ENCODE data around the gene PTCD2. TPM values are rescaled to one million over a fixed set of nuclear protein-coding genes. Genes with fewer than 3 reads are reported as not detected.

The PTCD2 gene
- total RNA-seq, 1 donor from 2014 or later: 2.6 TPM

- no peaks in the 10 kb centered on the region for H3K27me3 ChIP-seq (ENCODE audit: control insufficient read depth in 3 of 3, insufficient read depth in 3 of 3, low read length in 3 of 3)
- H3K36me3 ChIP-seq (ENCODE audit: control insufficient read depth in 3 of 3, insufficient read depth in 3 of 3, low read length in 3 of 3): peaks cover 10 to 27% (median 14%) of the 10 kb centered on the region in 3 donors
- no peak overlapping the region for H3K27ac ChIP-seq (ENCODE audit: low read depth, low read length)
- H3K4me1 ChIP-seq (ENCODE audit: control insufficient read depth in 3 of 3, insufficient read depth in 3 of 3, low read length in 3 of 3): no peaks in the 10 kb centered on the region
- no peaks in the 10 kb centered on the region for H3K9me3 ChIP-seq (ENCODE audit: control insufficient read depth in 3 of 3, low read length in 3 of 3)
- H3K4me3 ChIP-seq (ENCODE audit: low read length in 3 of 3): no peak overlapping the region
- no peak overlapping the region for H3K9ac ChIP-seq (ENCODE audit: low read depth in 1 of 3, low read length in 3 of 3)
Observed at GRCh38 chr5:72356361-72356760, 36.2 kb downstream of the PTCD2 start.

- Histone ChIP-seq H3K27me3 (ENCODE audit: control insufficient read depth in 3 of 3, insufficient read depth in 3 of 3, low read length in 3 of 3) (no peaks in the 10 kb centered on the region), H3K9me3 (ENCODE audit: control insufficient read depth in 3 of 3, low read length in 3 of 3) (no peaks in the 10 kb centered on the region), H3K4me1 (ENCODE audit: control insufficient read depth in 3 of 3, insufficient read depth in 3 of 3, low read length in 3 of 3) (no peaks in the 10 kb centered on the region), H3K36me3 (ENCODE audit: control insufficient read depth in 3 of 3, insufficient read depth in 3 of 3, low read length in 3 of 3) (peaks cover 13 to 25% (median 14%) of the 10 kb centered on the region in 3 donors), H3K4me3 (ENCODE audit: low read length in 3 of 3) (no peak overlapping the region), H3K27ac (ENCODE audit: low read depth, low read length) (no peak overlapping the region), H3K9ac (ENCODE audit: low read depth in 1 of 3, low read length in 3 of 3) (no peak overlapping the region)
Observed at GRCh38 chr5:72358925-72359324, 38.8 kb downstream of the PTCD2 start.

GRCh38 chr5:72359886-72360285 is 39.7 kb downstream of the PTCD2 start:
- Histone ChIP-seq H3K27me3 (ENCODE audit: control insufficient read depth in 3 of 3, insufficient read depth in 3 of 3, low read length in 3 of 3) (no peaks in the 10 kb centered on the region), H3K9ac (ENCODE audit: low read depth in 1 of 3, low read length in 3 of 3) (no peak overlapping the region), H3K27ac (ENCODE audit: low read depth, low read length) (no peak overlapping the region), H3K4me1 (ENCODE audit: control insufficient read depth in 3 of 3, insufficient read depth in 3 of 3, low read length in 3 of 3) (no peaks in the 10 kb centered on the region), H3K4me3 (ENCODE audit: low read length in 3 of 3) (no peak overlapping the region), H3K36me3 (ENCODE audit: control insufficient read depth in 3 of 3, insufficient read depth in 3 of 3, low read length in 3 of 3) (peaks cover 13 to 24% (median 14%) of the 10 kb centered on the region in 3 donors), H3K9me3 (ENCODE audit: control insufficient read depth in 3 of 3, low read length in 3 of 3) (no peaks in the 10 kb centered on the region)

GRCh38 chr5:72363166-72363802 is 43.1 kb downstream of the PTCD2 start:
- Histone ChIP-seq H3K9ac (ENCODE audit: low read depth in 1 of 3, low read length in 3 of 3) (no peak overlapping the region), H3K4me3 (ENCODE audit: low read length in 3 of 3) (no peak overlapping the region), H3K9me3 (ENCODE audit: control insufficient read depth in 3 of 3, low read length in 3 of 3) (no peaks in the 10 kb centered on the region), H3K27ac (ENCODE audit: low read depth, low read length) (no peak overlapping the region), H3K36me3 (ENCODE audit: control insufficient read depth in 3 of 3, insufficient read depth in 3 of 3, low read length in 3 of 3) (peaks cover 11 to 22% (median 11%) of the 10 kb centered on the region in 3 donors), H3K27me3 (ENCODE audit: control insufficient read depth in 3 of 3, insufficient read depth in 3 of 3, low read length in 3 of 3) (no peaks in the 10 kb centered on the region), H3K4me1 (ENCODE audit: control insufficient read depth in 3 of 3, insufficient read depth in 3 of 3, low read length in 3 of 3) (peaks cover 5 to 7% (median 5%) of the 10 kb centered on the region in 3 donors)

GRCh38 chr5:72364171-72364570 is 44.0 kb downstream of the PTCD2 start:
- Histone ChIP-seq H3K4me1 (ENCODE audit: control insufficient read depth in 3 of 3, insufficient read depth in 3 of 3, low read length in 3 of 3) (peaks cover 5 to 7% (median 5%) of the 10 kb centered on the region in 3 donors), H3K9me3 (ENCODE audit: control insufficient read depth in 3 of 3, low read length in 3 of 3) (no peaks in the 10 kb centered on the region), H3K27me3 (ENCODE audit: control insufficient read depth in 3 of 3, insufficient read depth in 3 of 3, low read length in 3 of 3) (no peaks in the 10 kb centered on the region), H3K36me3 (ENCODE audit: control insufficient read depth in 3 of 3, insufficient read depth in 3 of 3, low read length in 3 of 3) (peaks cover 7 to 15% (median 8%) of the 10 kb centered on the region in 3 donors), H3K4me3 (ENCODE audit: low read length in 3 of 3) (no peak overlapping the region), H3K27ac (ENCODE audit: low read depth, low read length) (no peak overlapping the region), H3K9ac (ENCODE audit: low read depth in 1 of 3, low read length in 3 of 3) (no peak overlapping the region)

GRCh38 chr5:72364951-72365350 is 44.8 kb downstream of the PTCD2 start:
- Histone ChIP-seq H3K9me3 (ENCODE audit: control insufficient read depth in 3 of 3, low read length in 3 of 3) (no peaks in the 10 kb centered on the region), H3K4me1 (ENCODE audit: control insufficient read depth in 3 of 3, insufficient read depth in 3 of 3, low read length in 3 of 3) (peaks cover 5 to 10% (median 5%) of the 10 kb centered on the region in 3 donors), H3K36me3 (ENCODE audit: control insufficient read depth in 3 of 3, insufficient read depth in 3 of 3, low read length in 3 of 3) (peaks cover 3 to 8% (median 4%) of the 10 kb centered on the region in 3 donors), H3K4me3 (ENCODE audit: low read length in 3 of 3) (no peak overlapping the region), H3K9ac (ENCODE audit: low read depth in 1 of 3, low read length in 3 of 3) (peak overlapping the region in 1 of 3 donors; percentile 3), H3K27ac (ENCODE audit: low read depth, low read length) (no peak overlapping the region), H3K27me3 (ENCODE audit: control insufficient read depth in 3 of 3, insufficient read depth in 3 of 3, low read length in 3 of 3) (no peaks in the 10 kb centered on the region)

GRCh38 chr5:72366324-72366976 is 46.3 kb downstream of the PTCD2 start:
- no peaks in the 10 kb centered on the region for H3K27me3 ChIP-seq (ENCODE audit: control insufficient read depth in 3 of 3, insufficient read depth in 3 of 3, low read length in 3 of 3)
- H3K9ac ChIP-seq (ENCODE audit: low read depth in 1 of 3, low read length in 3 of 3): no peak overlapping the region
- H3K36me3 ChIP-seq (ENCODE audit: control insufficient read depth in 3 of 3, insufficient read depth in 3 of 3, low read length in 3 of 3): peaks cover 0 to 3% (median 0%) of the 10 kb centered on the region in 3 donors
- H3K4me1 ChIP-seq (ENCODE audit: control insufficient read depth in 3 of 3, insufficient read depth in 3 of 3, low read length in 3 of 3): peaks cover 5 to 14% (median 8%) of the 10 kb centered on the region in 3 donors
- H3K4me3 ChIP-seq (ENCODE audit: low read length in 3 of 3): no peak overlapping the region
- no peaks in the 10 kb centered on the region for H3K9me3 ChIP-seq (ENCODE audit: control insufficient read depth in 3 of 3, low read length in 3 of 3)
- no peak overlapping the region for H3K27ac ChIP-seq (ENCODE audit: low read depth, low read length)

- H3K9ac ChIP-seq (ENCODE audit: low read depth in 1 of 3, low read length in 3 of 3): no peak overlapping the region
- H3K9me3 ChIP-seq (ENCODE audit: control insufficient read depth in 3 of 3, low read length in 3 of 3): no peaks in the 10 kb centered on the region
- no peak overlapping the region for H3K4me3 ChIP-seq (ENCODE audit: low read length in 3 of 3)
- no peak overlapping the region for H3K27ac ChIP-seq (ENCODE audit: low read depth, low read length)
- H3K27me3 ChIP-seq (ENCODE audit: control insufficient read depth in 3 of 3, insufficient read depth in 3 of 3, low read length in 3 of 3): no peaks in the 10 kb centered on the region
- H3K36me3 ChIP-seq (ENCODE audit: control insufficient read depth in 3 of 3, insufficient read depth in 3 of 3, low read length in 3 of 3): no peaks in the 10 kb centered on the region
- H3K4me1 ChIP-seq (ENCODE audit: control insufficient read depth in 3 of 3, insufficient read depth in 3 of 3, low read length in 3 of 3): peaks cover 5 to 14% (median 8%) of the 10 kb centered on the region in 3 donors
Observed at GRCh38 chr5:72368271-72368670, 48.1 kb downstream of the PTCD2 start.

GRCh38 chr5:72369301-72369700 is 49.1 kb downstream of the PTCD2 start:
- Histone ChIP-seq H3K4me1 (ENCODE audit: control insufficient read depth in 3 of 3, insufficient read depth in 3 of 3, low read length in 3 of 3) (peaks cover 5 to 14% (median 8%) of the 10 kb centered on the region in 3 donors), H3K36me3 (ENCODE audit: control insufficient read depth in 3 of 3, insufficient read depth in 3 of 3, low read length in 3 of 3) (no peaks in the 10 kb centered on the region), H3K27me3 (ENCODE audit: control insufficient read depth in 3 of 3, insufficient read depth in 3 of 3, low read length in 3 of 3) (no peaks in the 10 kb centered on the region), H3K27ac (ENCODE audit: low read depth, low read length) (no peak overlapping the region), H3K9ac (ENCODE audit: low read depth in 1 of 3, low read length in 3 of 3) (no peak overlapping the region), H3K4me3 (ENCODE audit: low read length in 3 of 3) (no peak overlapping the region), H3K9me3 (ENCODE audit: control insufficient read depth in 3 of 3, low read length in 3 of 3) (no peaks in the 10 kb centered on the region)

- Histone ChIP-seq H3K4me3 (ENCODE audit: low read length in 3 of 3) (no peak overlapping the region), H3K9me3 (ENCODE audit: control insufficient read depth in 3 of 3, low read length in 3 of 3) (no peaks in the 10 kb centered on the region), H3K27me3 (ENCODE audit: control insufficient read depth in 3 of 3, insufficient read depth in 3 of 3, low read length in 3 of 3) (no peaks in the 10 kb centered on the region), H3K27ac (ENCODE audit: low read depth, low read length) (no peak overlapping the region), H3K9ac (ENCODE audit: low read depth in 1 of 3, low read length in 3 of 3) (no peak overlapping the region), H3K36me3 (ENCODE audit: control insufficient read depth in 3 of 3, insufficient read depth in 3 of 3, low read length in 3 of 3) (no peaks in the 10 kb centered on the region), H3K4me1 (ENCODE audit: control insufficient read depth in 3 of 3, insufficient read depth in 3 of 3, low read length in 3 of 3) (peaks cover 5 to 14% (median 8%) of the 10 kb centered on the region in 3 donors)
Observed at GRCh38 chr5:72369711-72370110, 49.5 kb downstream of the PTCD2 start.
